ENCODE results near the gene TSC2.
"Not testable (repeated sequence)": the region's sequence is repeated elsewhere in the genome, so short reads cannot be mapped to it uniquely, and the experiment has no call there.

DNA sequence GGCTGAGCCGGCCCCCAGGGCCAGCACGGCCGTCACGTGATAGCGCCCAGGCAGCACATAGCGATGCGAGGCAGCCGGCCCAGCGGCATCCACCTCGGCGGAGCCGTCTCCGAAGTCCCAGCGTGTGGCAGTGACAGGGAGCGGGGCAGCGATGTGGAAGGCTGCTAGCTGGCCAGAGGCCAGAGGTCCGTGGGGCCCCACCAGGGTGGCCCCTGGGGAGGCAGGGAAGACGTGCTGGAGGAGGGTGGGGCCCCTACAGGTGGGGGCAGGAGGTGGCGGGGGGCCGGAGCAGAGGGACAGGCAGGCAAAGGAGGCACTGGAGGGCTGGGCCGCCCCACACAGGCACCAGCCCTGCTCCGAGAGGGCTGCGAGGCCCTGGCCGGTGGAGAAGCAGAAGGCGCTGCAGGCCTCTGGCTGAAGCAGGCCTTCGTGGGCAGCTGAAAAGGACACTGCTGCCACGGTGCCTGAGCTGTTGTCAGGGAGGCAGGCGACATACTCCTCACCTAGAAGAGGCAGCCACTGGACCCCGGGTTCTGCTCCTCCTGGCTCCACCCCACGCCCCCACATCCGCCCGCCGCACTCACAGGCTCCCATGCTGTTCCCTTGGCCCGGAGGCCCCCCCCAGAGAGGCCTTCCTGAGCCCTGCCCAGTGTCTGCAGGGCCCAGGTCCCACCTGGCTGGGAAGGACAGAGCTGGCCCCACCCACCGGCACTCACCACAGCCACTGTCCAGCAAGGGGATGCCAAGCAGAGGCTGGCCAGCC lies 70.4 kb downstream of the TSC2 start:
- TF ChIP-seq CTCF (IDR thresholded peaks at IDR 0.05; ENCODE audit: poor library complexity); EZH2phosphoT487 (IDR thresholded peaks at IDR 0.05; ENCODE audit: low read depth, severe bottlenecking, unreplicated experiment); EZH2 (IDR thresholded peaks at IDR 0.05; ENCODE audit: borderline replicate concordance): not testable (repeated sequence)

Measured in hepatocyte (in vitro differentiated cells).